ENCODE measurements around the gene TNK1. TPM values are rescaled to one million over a fixed set of nuclear protein-coding genes. Genes with fewer than 3 reads are reported as not detected.

The TNK1 gene
- total RNA-seq, 1 experiment from 2014 or later: 16.8 TPM

GRCh38 chr17:7356072-7356549 is 24.8 kb upstream of the TNK1 start:
- ATAC-seq (peak; percentile 67), DNase-seq (ENCODE audit: low read depth, low spot score) (peak; percentile 83)
- peak overlapping the region; percentile 60 for H3K4me2 ChIP-seq (ENCODE audit: low read length)
- no peaks in the 10 kb centered on the region for H3K36me3 ChIP-seq (ENCODE audit: control insufficient read depth in 1 of 2, insufficient read depth in 2 of 2, low read length in 2 of 2)
- H3K27me3 ChIP-seq (ENCODE audit: insufficient read depth, low read length): no peaks in the 10 kb centered on the region
- peak; percentile 97 for TF ChIP-seq RAD21 (IDR thresholded peaks at IDR 0.05; ENCODE audit: low read depth)
- TF ChIP-seq ATF3 (IDR thresholded peaks at IDR 0.05): no peak
- TF ChIP-seq POLR2AphosphoS5 (IDR thresholded peaks at IDR 0.05; ENCODE audit: low read depth, low read length): peak; percentile 64
- peak; percentile 86 to 92 (median 91) for TF ChIP-seq CTCF (IDR thresholded peaks at IDR 0.05 in 2 of 3, conservative IDR thresholded peaks at IDR 0.05 in 1 of 3; ENCODE audit: borderline replicate concordance in 1 of 3, insufficient read depth in 1 of 3, low read depth in 2 of 3, low read length in 2 of 3)
- POLR2A ChIA-PET: interaction anchor here (0.7 to 0.9 kb wide), 3 partner anchors 79 to 228 kb away, joined by 3 to 4 read pairs (median 3); partner anchors contain the start of genes MPDU1, POLR2A and TMEM102
- no peaks in the 10 kb centered on the region for H3K9me3 ChIP-seq (ENCODE audit: control insufficient read depth in 1 of 2, insufficient read depth in 1 of 2, low read depth in 1 of 2, low read length in 2 of 2)
- H4K20me1 ChIP-seq (ENCODE audit: insufficient read depth): no peaks in the 10 kb centered on the region
- H3K79me2 ChIP-seq (ENCODE audit: insufficient read depth, low read length): peaks cover 10% of the 10 kb centered on the region; the same call in 1 of the 2 replicates
- no peak overlapping the region for H2AFZ ChIP-seq (ENCODE audit: low read depth, low read length, poor library complexity, severe bottlenecking)
- no TSS peak for BruUV-seq (replicated peaks)
- RAD21 ChIA-PET (ENCODE audit: low non-redundant PET in 1 of 2, low total read pairs in 2 of 2, uncharacterized antibody in 2 of 2, unreplicated experiment in 2 of 2): interaction anchor here in 1 of 2 experiments (0.7 to 2.0 kb wide), 4 partner anchors 47 to 204 kb away, joined by 3 to 6 read pairs (median 4); partner anchors contain the start of genes TMEM102 and TMEM256
- no peak overlapping the region for H3K4me3 ChIP-seq (replicated peaks in 1 of 2; ENCODE audit: low read depth in 1 of 2, low read length in 2 of 2)
- CTCF ChIA-PET: interaction anchor here (0.6 to 2.9 kb wide), 13 partner anchors 11 to 633 kb away, joined by 3 to 21 read pairs (median 4); partner anchors contain the start of genes NEURL4, SENP3, TMEM102 and TMEM256
- peaks cover 23 to 50% of the 10 kb centered on the region in 2 experiments for H3K4me1 ChIP-seq (ENCODE audit: control insufficient read depth in 1 of 2, insufficient read depth in 2 of 2, low read length in 2 of 2)
- no peaks in the 10 kb centered on the region for H3K9me2 ChIP-seq (ENCODE audit: insufficient read depth)
- intact Hi-C loops (cut with micrococcal nuclease): loop anchor here (1.0 to 5.0 kb wide), 4 partner anchors 36 to 205 kb away; partner anchors contain the start of genes PLSCR3, SENP3 and ZBTB4
- H3K9ac ChIP-seq (ENCODE audit: low read length): no peak overlapping the region
- no peak overlapping the region for H3K27ac ChIP-seq (ENCODE audit: low read depth, low read length)

All from HCT116 (cell line).